ENCODE measurements around the gene RBM20.

The RBM20 gene

DNA sequence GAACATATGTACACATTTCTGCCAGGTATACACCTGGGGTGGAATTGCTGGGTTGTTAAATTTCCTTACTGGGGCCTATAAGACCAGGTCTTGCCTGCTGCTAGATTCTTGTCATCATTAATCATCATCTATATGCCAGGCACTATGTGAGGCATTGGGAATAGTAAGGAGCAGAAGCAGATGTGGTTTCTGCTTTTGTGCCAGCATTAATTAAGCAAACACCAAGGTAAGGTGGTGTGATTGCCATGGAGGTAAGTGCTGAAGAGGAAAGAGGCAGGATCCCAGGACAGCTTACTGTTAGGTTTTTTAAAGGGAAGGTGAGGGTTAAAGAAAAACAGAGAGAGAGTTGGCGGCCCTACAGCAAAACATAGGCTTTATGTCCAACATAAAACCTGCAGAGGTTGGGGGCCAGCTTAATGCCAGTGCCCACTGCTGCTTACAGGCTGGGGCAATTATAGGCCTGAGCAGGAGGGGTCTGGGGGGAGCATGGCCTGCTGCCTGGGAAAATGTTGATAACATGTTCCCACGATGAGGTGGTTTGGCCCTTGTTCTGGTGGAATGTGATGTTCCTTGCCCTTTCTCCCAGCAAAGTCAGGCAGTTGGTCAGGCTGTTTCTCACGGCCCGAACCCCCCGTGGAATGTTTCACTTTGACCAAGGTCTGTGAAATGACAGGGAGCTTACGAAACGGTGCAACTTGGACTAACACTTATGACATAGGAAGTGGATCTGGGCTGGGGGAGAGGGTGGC, 93.9 kb downstream of the RBM20 start:
- no peak for DNase-seq (ENCODE audit: low spot score)

DNA sequence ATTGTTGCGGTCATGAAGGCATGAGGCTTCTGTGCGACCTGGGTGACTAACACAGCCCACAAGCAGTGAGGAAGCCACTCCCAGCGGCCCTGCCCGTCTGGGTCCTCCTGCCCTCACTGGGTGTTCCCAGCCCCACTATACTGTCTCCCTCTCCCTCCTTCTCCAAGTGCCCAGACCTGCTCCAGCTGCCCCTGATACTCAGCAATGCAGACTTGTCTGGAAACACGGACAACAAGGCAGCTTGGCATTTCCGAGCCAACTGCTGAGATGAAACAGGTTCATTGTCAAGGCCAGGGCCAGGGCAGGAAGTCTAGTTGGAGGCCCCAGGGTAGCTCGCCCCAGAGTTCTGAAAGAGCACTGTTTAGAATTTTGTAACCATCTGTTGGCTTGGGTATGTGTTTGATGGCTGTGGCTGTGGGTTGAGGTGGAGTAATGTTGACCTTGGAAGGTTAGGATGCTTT, 95.7 kb downstream of the RBM20 start:
- no peak for DNase-seq (ENCODE audit: low spot score)

DNA sequence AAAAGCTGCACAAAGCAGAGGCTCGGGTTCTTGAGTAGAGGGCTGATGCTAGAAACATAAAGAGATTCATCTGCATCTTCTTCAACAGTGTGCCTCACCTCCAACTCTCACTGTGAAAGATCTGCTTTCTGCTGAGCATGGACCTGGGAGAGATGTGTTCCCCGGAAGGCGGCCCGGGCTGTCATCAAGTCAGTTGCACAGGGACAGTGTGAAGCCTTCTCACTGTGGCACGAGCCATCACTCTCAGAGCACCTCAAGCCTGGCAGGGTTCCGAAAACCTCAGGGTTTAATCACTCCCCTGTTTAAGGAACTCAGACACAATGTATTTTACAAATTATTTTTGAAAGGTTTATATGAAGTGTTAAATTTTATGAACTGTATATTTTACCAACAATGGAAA, 98.7 kb downstream of the RBM20 start:
- no peak for DNase-seq (ENCODE audit: low spot score)

DNA sequence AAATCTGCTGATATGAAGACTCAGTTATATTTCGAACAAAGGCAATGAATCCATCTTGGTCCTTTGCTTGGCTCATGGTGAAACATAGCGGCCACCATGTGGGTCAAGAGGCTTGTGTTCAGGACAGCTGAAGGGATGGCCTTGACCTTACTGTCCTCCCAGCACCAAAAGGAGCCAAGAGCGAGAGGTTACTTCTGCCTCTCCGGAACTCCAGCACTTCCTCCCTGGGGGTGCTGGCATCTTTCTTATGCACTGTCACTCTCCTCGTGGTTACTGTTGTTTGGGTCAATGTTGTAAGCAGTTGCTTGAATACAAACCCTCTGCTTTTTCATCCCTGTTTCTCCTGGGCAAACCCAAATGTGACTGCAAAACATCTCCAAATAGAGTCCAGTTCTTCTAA, 100.6 kb downstream of the RBM20 start:
- no peak for DNase-seq (ENCODE audit: low spot score)

DNA sequence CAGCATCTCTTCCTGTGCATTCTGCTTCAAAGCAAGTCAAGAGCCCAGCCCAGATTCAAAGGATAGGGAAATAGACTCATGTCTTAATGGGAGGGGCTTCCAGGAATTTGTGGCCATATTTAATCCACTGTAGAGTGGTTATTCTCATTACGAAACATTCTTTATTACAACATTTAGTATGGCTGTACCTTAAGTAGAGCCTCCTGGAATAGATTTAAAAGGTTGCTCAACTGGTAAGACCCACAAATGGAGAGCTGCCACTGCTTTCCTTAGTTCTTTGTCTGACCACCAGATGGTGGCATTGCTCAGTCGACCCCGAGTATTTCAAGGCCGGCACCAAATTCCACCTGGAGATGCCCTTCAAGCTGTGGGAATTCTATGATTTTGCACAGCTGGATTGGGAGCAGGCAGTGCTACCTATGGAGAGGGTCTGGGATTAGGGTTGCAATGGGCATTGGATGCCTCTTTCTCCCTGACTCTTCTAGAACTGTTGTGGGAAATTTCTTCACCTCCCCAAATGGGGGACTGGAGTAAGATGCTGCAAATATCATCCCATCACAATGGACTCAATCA, 102.2 kb downstream of the RBM20 start:
- peak; percentile 55 for DNase-seq (ENCODE audit: low spot score)

DNA sequence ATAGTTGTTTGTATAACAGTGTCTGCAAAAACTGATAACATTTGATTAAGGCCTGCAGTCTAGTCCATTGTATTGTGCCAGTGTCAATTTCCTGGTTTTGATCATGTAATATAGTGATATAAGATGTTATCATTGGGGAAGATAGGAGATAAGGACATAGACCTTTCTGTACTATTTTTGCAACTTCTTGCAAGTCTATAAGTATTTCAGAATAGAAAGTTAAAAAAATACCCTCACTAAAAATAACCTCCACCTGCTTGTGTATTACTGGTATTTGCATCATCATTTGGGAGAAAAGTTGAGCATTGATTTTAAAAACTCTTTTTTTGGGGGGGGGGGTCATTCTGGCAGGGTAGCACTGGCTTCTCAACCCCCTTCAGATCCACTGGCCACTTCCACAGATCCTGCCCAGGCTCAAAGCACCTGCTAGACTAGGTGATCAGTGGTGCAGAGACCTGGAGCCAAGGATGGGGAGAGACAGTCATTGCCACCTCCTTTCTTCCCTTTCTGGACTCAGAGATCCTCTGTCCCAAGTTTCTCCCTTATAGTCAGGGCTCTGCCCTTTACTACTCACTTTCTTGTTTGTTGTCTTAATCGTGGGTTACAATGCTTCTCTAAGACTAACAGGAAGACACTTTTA, 103.0 kb downstream of the RBM20 start:
- DNase-seq (ENCODE audit: low spot score) = no peak

DNA sequence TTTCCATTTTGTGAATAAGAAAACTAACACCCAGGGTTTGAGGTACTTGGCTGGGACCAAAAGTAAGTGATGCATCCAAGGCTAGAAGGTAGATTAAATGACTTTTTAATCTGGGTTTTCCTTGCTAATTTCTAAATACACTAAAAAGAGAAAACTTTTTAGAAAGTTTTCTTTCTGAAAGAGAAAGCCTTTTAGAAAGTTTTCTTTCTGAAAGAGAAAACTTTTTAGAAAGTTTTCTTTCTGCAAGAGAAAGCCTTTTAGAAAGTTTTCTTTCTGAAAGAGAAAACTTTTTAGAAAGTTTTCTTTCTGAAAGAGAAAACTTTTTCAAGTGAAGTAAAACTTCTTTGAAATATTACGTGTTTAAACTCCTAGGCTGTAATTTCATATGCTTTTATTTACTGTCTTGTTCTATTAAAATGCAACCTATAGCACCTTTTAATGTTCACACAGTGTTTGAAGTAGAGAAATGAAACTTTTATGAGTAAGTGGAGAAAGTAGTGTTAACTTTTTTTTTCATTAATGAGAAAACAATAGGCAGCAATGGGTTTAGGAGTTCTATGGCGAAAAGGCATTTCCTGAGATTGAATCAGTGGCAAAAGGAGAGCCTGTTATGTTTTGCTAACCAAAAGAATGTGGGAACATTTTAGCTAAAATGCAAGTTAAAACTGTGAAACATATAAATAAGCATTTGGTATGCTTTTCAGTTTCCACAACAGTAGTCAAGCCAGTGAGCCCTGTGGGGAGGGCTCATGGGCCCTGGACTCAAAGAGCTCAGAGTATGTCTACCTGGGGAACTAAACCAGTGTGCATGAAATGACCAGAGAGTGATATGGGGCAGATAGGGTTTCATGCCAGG, 103.7 kb downstream of the RBM20 start:
- no peak for DNase-seq (ENCODE audit: low spot score)

DNA sequence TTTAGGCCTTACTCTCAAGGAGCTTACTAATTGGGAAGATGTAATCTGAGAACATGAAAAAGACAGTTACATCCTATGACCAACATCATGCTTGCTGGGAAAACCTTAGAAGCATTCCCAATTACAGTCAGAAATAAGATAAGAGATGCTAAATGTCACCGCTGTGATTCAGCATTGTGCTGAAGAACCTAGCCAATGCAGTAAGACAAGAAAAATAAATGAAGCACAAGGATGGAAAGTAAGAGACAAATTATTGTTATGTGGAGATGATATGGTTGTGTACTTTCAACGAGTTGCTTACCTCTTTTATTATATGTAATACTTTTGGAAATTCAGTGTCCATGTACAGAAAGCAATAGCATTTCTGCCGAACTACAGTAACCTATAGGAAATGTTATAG, 104.8 kb downstream of the RBM20 start:
- no peak for DNase-seq (ENCODE audit: low spot score)

DNA sequence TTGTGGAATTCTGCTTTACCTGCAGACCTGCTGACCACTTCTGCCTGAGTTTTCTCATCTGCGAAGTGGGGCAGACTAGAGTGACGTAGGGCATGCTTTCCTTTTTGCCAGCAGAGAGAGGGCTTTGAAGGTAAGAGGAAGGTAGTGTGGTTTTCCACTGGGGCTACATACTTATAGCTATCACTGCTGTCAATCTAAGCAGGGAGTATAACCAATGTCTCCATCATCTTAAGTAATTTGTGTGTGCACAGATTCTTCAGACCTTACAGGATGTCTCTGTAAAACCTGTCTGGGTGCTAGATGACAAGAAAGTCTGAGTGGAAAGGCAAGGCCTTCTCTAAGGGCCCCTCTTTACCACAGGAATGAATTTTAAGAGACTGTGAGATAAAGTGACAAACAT, 106.8 kb downstream of the RBM20 start:
- no peak for DNase-seq (ENCODE audit: low spot score)

DNA sequence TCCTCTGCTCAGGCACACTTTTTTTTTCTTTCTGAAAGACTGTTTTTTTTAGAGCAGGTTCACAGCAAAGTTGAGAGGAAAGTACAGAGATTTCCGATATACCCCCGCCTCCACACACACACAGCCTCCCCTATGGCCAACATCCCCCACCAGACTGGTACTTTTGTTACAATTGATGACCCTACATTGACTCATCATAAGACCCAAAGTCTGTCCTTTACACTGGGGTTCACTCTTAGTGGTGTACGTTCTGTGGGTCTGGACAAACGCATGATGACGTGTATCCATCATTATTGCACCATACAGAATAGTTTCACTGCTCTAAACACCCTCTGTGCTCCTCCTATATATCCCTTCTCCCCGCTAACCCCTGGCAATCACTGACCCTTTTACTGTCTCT, 107.7 kb downstream of the RBM20 start:
- no peak for DNase-seq (ENCODE audit: low spot score)

DNA sequence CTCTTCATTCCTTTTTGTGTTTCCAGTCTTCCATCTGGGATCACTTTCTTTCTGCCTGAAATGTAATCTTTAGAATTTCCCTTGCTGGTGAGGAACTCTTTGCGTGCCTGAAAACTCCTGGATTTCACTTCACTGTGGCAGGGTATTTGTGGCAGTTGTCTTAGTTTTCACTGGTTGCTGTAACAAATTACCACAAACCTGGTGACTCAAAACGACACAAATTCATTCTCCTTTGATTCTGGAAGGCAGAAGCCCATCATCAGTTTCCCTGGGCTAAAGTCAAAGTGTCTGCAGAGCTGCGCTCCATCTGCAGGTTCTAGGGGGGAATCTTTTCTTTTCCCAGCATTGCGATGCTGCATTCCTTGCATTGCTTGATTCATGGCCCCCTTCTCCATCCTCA, 109.3 kb downstream of the RBM20 start:
- DNase-seq (ENCODE audit: low spot score) = no peak

DNA sequence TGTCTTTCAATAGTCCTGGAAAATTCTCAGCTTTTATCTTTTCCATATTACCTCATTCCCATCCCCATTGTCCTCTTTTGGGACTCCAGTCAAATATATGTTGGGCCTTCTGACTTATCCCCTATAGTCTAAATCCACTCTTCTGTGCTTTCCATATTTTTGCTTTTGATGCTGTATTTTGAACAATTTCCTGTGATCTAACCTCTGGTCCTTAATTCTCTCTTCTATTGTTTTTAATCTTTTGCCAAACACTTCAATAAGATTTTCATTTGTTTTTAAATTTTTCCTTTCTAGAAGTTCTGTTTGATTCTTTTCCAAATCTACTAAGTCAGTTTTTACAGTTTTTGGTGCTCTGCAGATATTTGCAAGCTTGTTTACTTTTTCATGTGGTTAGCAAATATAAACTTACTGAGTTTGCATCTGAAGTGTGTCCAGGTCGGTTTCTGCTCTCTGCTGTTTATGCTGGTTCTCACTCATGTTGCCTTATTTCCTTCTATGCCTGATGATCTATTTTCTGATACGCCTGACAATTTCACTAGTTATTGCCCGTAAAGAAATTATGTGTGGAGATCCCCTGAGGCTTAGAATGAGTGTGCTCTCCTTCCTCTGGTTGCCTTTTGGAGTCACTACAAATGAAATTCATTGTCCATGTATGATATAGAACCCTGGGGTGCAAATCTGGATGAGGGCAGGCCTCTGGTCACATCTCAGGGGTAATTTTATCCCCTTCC, 110.4 kb downstream of the RBM20 start:
- DNase-seq (ENCODE audit: low spot score) = no peak

DNA sequence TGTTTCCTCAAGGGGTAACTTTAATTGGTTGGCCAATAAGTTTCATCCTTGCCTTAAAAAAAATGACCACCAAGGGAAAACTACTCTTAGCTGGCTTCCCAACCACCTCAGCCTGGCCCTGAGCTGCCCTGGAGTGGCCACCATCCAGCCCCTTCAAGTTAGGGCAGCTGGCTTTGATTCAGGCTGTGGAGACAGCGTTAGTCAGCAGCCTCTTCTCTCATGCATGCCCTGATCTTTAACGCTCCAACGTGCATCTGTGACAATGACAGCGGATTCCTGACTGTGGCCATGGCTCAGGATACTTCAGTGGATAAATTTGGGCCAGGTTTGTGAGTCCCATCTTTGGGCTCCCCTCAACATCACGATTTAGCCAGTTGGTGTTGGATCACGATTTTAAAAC, 111.6 kb downstream of the RBM20 start:
- DNase-seq (ENCODE audit: low spot score) = no peak

DNA sequence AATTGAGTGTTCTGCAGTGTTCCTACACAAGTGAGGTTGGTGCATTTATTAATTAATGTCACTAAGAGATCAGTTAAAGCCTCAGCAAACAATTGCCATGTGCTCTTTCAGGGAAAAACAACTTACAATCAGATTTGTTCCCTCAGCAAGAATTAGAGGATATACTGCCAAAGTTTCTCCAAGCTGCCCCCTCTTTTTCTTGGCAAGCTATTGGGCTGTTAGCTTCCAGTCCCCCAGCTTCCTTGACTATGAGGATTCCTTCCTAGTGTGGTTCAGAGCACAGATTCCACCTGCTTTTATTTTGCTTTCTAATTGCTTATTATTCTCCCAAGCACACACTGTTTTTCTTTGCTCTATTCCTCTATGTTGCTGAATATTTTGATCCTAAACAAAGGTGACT, 112.7 kb downstream of the RBM20 start:
- no peak for DNase-seq (ENCODE audit: low spot score)

DNA sequence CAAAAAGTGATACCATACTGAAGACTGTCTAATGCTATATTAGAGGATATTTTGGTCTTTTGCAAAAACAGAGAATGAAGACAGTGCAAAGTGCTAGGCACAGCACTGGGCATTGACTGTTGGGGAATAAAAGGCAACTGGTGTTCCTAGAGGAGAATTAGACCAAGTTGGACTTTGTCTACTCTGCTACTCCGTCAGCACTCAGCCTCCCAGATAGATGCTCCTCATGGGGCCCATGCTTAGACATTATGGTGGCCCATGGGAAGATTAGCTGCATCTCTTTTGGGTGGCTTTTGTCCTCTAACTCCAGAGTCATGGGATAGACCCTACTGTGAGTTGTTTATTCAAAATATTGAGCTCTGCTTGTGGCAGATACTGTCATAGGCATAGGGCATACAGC, 113.5 kb downstream of the RBM20 start:
- DNase-seq (ENCODE audit: low spot score) = no peak

DNA sequence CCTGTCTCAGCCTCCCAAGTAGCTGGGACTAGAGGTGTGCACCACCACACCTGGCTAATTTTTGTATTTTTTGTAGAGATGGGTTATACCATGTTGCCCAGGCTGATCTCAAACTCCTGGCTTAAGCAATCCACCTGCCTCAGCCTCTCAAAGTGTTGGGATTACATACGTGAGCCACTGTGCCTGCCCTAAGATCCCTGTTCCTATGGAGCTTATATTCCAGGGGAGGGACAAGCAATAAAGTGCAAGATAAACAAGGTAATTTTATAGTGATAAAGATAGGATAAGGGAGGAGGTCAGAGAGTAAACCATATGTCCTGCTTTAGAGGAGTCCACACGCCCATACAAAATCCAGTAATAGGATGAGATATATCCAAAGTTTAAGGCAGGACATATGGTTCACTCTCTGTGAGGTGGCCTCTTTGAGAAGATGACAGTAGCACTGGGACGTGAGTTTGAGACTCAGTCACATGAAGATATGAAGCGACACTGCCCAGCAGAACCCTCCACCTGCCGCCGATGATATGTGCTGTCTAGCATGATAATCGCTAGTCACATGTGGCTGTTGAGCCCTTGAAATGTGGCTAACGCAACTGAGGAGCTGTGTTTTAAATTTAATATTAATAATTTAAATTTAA, 114.1 kb downstream of the RBM20 start:
- DNase-seq (ENCODE audit: low spot score) = no peak

DNA sequence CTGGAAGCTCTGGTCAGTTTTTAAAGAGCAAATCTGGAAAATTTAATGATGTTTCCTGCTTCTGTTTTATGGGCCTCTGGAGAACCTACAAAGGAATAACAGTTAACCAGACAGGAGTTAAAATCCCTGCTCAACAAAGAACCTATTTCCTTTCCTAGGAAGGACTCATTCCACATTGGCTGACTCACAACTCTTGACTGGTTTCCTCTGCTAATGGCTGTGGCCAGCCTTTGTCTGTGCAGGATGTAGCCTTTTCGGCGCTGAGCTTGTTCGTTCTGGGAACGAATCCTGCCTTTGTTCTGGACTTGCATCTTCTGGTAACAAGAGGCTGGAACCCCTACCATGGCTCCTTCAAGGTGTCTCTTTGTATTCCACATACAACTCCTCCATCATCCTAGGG, 114.8 kb downstream of the RBM20 start:
- no peak for DNase-seq (ENCODE audit: low spot score)

DNA sequence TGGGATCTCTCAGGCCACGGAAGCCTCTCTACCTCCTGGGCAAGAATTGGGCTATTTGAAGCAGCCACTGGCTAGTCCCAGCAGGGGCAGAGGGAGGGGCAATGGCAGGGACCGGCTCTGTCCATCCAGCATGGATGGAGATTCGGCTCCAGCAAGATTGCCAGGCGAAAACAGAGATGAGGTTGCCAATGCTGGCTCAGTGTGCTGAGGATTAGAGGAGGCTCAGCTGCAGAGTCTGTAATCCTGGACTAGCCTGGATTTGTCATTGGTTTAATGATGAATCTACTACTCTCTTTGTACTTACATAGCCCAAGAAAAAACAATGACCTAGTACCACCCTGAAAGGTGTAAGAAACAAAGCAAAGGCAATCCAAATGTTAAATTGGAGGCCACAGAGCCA, 115.4 kb downstream of the RBM20 start:
- no peak for DNase-seq (ENCODE audit: low spot score)

DNA sequence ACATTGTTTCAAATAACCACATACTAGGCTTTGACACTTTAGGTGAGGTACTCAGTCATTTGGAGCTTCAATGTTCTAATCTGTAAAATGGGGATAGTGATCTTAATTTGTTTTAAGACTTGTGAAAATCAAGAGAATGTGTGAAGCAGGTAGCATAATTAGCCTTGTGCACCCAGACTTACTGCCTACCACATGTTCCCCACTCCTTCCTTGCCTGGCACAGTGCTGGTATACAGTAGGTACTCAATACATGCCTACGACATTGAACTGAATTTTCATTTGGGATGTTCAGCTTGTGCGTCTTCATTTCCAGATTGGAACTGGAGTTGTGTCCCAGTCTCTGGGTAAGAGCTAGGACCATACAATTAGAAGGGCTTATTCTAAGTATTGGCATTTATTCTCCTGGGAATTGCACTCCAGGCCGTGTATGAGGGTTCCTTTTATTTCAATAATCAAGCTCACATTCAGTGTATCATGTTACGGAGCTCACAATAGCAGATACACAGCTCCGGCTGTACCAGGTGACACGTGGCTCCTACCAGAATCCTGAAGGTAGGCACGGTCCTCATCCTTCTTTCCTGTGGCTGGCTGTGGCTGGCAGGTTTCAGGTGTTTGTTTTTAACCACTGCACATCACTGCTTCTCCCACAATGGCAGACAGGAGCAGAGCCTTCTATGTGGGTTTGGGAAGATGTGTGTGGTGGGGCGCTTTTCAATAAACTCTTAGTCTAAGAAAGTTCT, 118.1 kb downstream of the RBM20 start:
- DNase-seq (ENCODE audit: low spot score) = no peak

DNA sequence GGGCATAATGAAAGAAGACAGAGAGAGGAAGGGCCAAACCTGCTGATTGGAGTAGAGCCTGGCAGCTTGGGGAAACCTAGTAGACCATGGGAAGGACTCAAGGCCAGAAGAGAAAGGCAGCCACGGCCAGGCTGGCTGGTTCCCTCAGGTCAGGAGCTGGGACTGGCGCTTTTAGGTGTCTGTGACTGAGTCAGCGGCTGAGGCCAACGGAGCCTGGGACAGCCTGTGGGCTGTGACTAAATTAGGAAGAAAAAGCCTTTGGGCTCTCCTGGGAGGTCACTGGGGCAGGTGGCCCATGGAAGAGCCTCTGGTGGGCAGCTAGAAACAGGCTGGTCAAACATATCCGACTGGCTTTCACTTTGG, 118.7 kb downstream of the RBM20 start:
- no peak for DNase-seq (ENCODE audit: low spot score)

DNA sequence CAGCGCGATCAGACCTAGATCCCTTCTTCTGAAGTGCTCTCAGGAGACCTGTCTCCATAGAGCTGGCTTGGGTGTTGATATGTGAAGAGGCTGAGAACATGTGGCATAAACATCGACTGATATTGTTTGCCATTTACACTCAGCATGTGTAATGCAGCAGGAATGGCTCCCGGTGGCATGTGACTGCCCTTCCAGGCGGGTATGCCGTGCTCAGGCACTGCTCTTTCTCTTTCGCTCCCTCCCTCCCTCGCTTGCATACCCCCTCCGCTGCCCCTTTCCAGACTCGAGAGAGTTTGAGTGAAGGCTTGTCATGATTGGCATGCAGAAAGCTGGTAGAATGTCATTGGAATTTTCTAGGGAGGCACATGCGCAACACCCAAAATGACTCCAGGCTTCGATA, 120.2 kb downstream of the RBM20 start:
- no peak for DNase-seq (ENCODE audit: low spot score)

Measured in hematopoietic multipotent progenitor cell treated with erythropoietin and hydrocortisone succinate and interleukin-3 and kit ligand, for 15 days (in vitro differentiated cells).